Measurements from ENCODE around the gene GJB1.

GJB1 gene

DNA sequence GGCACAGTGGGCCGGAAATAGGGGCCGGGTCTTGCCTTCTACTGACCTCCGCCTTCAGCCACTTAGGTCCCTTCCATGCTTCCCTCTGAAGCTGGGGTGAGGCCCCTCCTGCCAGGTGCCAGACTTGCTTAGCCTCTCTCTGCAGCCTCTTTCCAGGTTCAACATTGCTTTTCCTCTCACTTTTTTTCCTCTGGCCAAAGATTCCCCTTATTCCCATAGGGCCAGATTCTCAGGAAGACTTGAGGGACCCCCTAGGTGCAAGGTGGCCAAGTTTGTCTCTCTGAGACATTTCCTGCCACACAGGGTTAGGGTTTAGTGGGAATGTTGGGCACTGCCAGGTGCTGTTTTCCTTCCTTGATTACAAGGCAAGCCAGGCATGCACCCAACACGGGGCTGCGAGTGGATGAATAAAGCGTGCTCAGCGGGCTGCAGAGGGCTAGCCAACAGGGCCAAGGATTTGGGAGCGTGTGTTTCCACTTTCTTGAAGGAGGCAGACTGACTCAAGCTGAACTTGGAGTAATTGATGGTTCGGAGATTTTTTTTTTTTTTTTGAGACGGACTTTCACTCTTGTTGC, 7.6 kb upstream of the GJB1 start:
- DNase-seq (ENCODE audit: low read depth in 2 of 2), result no peak

DNA sequence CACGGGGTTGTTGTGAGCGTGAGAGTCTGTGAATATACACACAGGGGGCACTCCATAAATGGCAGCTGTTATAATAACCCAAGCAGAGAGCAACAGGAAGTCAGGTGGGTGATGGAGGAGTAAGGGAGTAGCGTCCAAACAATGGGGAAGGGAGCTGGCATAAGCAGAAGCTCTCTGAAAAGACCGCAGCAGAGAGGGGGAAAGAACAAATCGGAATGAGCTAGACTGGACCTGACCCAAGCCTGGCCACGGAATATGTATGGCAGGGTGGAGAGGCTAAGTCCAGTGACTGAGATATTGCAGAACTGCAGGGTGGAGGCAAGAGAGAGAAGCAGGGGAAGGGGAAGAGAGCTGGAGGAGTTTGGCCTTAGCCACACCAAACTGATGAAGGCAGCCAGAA, 6.5 kb upstream of the GJB1 start:
- DNase-seq (ENCODE audit: low read depth in 2 of 2), result no peak

DNA sequence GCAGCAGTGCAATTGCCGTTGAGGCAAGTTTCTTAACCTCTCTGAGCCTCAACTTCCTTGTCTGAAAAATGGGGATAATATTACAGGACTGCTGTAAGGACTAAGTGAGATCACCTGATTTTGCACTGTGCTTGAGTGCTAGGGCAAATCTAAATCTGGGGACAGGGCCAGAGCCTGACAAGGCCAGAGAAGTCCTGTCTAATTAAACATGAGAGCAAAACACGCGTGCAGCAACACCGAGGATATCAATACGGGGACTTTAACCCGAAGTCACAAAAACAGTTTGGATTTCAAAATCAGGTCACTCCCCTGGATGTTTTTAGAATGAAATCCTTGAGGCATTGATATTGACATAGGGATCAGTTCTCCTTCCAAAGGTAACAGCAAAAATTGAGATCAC, 5.7 kb upstream of the GJB1 start:
- no peak for DNase-seq (ENCODE audit: low read depth in 2 of 2)

DNA sequence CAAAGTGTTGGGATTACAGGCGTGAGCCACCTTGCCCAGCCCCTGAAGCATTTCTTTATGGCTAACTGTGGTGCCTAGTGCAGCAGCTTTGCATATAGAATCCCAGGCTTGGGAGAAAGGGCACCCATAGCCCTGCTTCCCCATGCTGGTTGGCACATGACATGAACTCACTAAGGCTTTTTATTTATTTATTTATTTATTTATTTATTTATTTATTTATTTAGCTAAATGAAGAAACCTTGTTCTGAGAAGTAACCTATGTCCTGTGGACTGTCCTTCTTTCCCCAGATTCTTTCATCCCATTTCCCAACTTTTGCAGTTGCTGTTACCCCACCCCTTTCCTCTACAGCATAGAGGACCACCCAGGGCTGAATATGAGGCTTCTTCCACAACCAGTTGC, 1.9 kb upstream of the GJB1 start:
- DNase-seq (ENCODE audit: low read depth in 2 of 2), result no peak

DNA sequence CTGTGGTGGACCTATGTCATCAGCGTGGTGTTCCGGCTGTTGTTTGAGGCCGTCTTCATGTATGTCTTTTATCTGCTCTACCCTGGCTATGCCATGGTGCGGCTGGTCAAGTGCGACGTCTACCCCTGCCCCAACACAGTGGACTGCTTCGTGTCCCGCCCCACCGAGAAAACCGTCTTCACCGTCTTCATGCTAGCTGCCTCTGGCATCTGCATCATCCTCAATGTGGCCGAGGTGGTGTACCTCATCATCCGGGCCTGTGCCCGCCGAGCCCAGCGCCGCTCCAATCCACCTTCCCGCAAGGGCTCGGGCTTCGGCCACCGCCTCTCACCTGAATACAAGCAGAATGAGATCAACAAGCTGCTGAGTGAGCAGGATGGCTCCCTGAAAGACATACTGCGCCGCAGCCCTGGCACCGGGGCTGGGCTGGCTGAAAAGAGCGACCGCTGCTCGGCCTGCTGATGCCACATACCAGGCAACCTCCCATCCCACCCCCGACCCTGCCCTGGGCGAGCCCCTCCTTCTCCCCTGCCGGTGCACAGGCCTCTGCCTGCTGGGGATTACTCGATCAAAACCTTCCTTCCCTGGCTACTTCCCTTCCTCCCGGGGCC, 1.2 kb downstream of the GJB1 start:
- DNase-seq (ENCODE audit: low read depth in 2 of 2), result no peak

DNA sequence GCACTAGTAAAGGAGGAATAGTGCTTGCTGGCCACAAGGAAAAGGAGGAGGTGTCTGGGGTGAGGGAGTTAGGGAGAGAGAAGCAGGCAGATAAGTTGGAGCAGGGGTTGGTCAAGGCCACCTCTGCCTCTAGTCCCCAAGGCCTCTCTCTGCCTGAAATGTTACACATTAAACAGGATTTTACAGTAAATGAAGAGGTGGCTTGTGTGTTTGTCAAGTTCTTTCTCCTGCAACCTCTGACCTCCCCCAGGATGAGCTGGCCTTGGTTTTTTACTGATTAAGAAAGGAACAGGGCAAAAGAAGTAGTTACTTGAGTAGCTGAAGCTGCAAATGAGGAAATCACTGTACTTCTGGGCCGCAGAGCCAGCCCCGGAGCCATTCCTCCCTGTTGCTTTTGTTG, 2.0 kb downstream of the GJB1 start:
- no peak for DNase-seq (ENCODE audit: low read depth in 2 of 2)

DNA sequence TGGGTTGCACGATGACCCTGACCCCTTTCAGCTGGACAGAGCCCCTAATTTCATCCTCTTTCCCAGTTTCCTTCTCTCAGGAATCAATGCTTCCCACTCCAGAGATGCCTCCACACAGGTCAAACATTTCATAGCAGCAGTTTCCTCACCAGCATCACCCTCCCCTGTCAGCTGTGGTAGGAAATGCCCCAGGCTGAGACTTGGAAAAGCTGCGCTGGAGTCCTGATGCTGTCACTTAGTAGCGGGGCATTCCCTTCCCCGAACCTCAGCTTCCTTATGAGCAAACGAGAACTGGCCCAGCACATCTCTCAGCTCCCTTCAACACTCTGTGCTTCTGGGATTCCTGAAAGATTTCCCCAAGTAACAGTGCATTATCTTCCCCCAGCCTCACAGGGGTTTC, 2.7 kb downstream of the GJB1 start:
- DNase-seq (ENCODE audit: low read depth in 2 of 2), result no peak

DNA sequence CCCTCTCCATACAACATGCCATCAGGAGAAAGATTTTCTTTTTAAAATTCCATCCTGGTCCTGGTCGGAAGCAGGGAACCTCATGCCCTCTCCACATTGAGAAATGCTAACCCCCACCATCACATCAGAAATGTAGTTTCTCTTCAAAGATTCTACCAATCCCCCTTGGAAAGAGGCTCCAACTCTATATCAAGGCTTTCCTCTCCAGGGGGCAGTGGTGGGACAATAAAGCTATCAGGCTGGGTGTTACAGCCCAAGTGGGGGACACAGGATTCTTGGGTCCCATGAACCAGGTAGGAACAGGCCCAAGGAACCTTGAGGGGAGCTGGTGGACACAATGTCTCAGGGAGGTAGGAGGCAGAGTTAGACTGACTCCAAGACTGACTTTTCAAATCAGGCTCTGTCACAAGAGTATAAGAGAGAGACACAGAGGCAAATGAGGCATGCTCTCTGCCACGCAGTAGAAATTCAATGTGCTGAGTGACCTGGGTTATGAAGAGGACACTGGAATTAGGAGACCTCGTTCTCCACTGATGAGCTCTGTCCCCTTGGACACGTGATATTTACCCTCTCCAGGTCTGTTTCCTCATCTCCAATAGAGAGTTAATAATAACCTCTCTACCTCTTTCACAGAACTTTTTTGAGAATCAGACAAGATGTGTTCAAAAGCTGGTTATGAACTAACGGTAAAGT, 4.5 kb downstream of the GJB1 start:
- DNase-seq (ENCODE audit: low read depth in 2 of 2), result no peak

- DNase-seq (ENCODE audit: low read depth in 2 of 2), result no peak
Measured at GRCh38 chrX:71228063-71228642, 5.1 kb downstream of the GJB1 start.

GRCh38 chrX:71235482-71235881, 12.5 kb downstream of the GJB1 start:
- no peak for DNase-seq (ENCODE audit: low read depth in 2 of 2)

DNA sequence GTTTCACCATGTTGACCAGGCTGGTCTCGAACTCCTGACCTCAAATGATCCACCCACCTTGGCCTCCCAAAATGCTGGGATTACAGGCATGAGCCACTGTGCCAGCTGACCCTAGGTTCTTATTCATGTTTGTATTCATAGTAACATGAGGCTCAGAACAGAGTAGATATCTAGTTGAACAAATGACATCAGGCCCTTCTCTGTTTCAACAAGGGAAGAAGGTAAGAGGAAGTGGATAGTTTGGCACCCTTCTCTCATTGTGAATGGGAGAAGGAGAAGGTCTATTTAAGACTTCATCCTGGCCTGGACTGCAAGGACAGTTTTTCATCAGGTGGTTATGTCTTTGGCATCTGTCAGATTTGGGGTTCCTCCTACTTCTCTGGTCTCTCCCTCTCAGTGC, 13.8 kb downstream of the GJB1 start:
- no peak for DNase-seq (ENCODE audit: low read depth in 2 of 2)

DNA sequence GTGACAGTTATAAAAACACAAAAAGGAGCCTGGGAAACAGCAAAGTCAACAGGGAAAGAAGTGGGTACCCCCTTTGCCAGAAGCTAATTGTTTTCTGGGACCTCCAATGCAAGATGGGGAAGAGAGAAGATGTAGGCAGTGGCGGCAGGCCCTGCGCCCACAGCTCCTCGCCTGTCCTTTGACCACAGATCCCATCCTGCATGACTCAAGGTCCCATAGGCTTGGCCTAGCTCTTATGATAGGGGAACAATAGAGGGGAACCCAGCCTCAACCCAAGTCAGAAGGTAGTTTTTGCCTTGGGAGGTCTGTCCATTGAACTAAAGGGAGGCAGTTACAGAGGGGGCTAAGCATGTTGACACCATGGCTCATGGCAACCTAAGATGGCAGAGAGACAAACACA, 16.8 kb downstream of the GJB1 start:
- DNase-seq (ENCODE audit: low read depth in 2 of 2), result no peak

GRCh38 chrX:71241301-71241700, 18.3 kb downstream of the GJB1 start:
- DNase-seq (ENCODE audit: low read depth in 2 of 2), result no peak

DNA sequence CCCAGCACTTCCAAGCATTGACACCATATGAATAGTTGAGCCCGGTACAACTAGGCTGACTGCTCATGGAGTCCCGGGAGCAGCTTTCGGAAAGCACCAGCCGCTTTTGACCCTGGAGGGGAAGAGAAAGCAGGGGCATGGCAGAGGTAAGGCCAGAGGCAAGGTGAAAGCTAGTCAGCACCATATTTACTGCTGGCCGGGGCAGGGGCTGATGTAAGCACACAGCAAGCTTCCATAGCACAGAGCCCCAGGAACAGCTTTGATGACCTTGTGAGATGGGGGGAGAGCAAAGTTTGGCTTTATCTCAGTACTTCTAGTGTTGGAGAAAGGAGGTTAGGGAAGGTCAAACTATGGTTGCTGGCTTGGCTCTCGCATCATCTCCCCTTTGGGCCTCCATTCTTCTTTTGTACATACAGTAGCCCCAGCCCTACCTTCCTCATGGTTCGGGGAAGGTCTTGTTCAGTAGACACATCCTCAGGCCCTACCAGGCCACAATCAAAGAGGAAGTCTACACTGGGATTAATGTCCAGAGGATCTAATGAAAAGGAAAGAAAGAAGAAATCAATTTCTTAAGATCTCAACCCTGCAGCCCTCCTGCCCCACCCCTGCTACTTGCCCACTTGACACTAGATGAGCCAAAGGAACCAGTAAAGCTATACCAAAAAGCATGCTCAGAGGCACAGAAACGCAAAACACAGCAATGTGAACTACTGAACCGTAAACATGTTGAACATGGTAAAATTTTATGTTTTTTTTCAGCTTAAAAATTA, 21.5 kb downstream of the GJB1 start:
- DNase-seq (ENCODE audit: low read depth in 2 of 2), result no peak

- DNase-seq (ENCODE audit: low read depth in 2 of 2), result no peak
Measured at GRCh38 chrX:71245159-71245558, 22.1 kb downstream of the GJB1 start.

DNA sequence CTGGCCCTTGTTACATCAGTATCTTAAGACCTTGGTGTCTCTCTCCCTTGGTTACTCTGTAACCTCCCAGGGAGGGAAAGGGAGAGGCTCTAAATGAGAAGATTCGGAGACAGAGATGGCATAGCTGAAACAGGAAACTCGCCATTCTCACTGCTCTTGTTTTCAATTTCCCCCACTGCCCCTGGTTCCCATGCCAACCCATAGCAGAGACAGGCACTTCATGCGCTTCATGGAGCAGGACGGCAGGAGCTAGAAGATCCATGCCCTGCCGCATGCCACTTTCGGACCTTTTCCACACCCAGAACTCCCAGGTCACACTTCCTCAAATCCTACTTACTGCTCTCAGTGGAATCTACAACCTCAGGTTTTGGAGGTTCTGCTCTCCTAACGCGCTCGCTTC, 27.8 kb downstream of the GJB1 start:
- DNase-seq (ENCODE audit: low read depth in 2 of 2), result no peak

DNA sequence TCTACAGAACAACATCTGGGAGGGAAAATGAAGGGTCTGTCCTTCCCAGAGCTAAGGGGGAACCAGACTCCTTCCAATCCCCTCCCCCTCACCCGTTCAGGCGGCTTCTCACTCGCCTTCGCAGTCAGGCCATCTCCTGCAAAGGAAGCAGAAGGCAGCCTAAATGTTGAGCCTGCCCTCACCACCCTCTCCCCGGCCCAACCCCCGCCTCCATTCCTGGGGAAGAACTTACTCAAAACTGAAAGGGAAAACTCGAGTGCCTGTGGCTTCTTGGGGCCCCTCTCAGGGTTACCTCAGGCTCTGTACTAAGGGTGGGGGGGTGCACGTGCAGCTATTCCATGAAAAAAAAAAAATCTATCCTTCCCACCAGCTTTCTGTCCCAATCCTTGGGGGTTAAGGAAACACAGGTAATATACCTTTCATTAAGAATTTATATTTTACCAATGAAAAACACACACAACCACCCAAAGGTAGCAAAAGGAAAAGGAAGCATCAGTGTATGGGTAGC, 28.5 kb downstream of the GJB1 start:
- DNase-seq (ENCODE audit: low read depth in 2 of 2), result no peak

GRCh38 chrX:71252221-71252620, 29.2 kb downstream of the GJB1 start:
- DNase-seq (ENCODE audit: low read depth in 2 of 2), result no peak

DNA sequence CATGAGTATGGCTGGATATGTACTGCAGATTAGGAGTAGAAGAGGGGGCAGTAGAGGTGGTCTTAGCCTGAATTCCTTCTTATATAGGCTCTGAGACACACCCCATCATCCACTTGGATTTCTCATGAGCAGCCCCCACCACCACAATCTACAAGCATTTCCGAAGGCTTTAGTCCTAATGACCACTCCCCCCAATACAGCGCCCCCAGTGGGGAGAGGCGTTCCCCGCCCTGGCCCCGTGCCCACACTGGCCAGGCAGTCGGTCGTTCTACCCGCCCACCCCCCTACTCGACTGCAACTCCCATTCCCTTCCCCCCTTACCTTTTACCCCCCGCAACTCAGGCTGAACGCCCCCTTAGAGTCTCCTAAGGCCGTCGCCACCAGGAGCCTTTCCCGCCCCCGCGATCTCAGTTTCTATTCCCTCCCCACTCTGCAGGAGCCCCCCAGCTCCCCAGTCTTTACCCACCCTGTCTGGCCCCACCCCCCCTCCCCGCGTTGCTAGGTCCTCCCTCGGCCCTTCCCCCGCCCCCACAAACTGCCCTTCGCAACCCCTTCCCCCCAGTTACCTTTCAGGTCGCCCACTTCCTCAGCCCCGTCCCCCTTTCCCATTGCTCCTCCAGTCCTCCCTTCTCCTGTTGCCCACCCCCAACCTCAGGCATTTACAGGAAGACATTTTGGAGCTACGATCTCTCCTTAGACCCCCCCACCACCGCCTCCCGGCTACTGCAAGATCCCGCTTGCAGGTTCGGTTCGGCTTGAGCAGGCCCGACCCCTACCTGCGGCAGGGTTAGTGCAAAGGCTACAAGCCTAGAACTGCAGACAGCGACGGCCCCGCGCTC, 30.4 kb downstream of the GJB1 start:
- DNase-seq (ENCODE audit: low read depth in 2 of 2), result no peak

DNA sequence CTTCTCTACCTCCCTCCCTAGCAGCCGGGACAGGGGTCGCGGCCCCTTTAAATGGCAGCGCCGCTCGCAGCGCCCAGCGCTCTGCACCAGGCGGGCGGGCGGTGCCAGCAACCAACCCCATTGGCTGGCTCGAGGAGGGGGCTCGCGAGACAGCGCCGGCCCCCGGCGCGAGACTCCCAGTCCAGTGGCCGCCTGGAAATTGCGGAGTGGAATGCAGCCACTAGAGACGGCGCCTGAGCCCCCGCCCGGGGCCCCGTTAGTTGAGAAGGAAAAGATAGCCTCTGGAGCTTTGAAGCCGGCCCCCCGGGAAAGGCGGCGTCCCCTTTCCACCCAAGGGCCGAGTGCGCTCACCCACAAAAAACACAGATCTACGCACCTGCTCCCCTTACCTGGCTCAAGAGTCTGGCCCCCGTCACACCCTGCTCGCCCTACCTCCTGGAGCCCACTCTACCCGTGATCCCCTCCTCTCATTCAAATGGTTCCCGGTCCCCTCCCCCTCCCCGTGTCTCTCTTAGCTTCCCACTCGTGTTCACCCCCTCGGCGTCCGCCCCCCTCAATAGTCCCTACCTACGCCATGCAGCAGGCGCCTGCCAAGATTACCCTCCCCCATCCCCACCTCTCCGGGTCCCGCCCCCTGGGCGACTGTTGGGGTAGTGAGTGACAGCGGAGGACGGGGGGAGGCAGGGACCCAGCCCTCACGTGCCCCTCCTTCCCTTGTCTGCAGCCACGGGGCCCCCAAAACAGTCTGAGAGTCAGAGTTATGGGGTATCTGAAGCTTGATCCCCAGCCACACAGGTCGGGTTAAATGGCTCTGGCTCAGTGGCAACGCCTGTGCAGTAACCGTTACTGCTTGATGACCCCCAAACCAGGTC, 31.3 kb downstream of the GJB1 start, which contains the start of gene ZMYM3:
Gene ZMYM3, minus strand, starts transcription at position 49 of the 872 bp plus-strand sequence. CDS start 885 bp downstream, outside the sequence.
- DNase-seq (ENCODE audit: low read depth in 2 of 2), result peak; percentile 52 to 58

Measured in activated CD8-positive, alpha-beta memory T cell treated with anti-CD3 and anti-CD28 coated beads for 4 hours (primary cell).